ENCODE results near the gene UBE2C. TPM values are rescaled to one million over a fixed set of nuclear protein-coding genes. Genes with fewer than 3 reads are reported as not detected.

UBE2C gene
- total and polyA plus RNA-seq, 3 donors from 2014 or later, result 21.4 to 36.7 (median 22.0) TPM

DNA sequence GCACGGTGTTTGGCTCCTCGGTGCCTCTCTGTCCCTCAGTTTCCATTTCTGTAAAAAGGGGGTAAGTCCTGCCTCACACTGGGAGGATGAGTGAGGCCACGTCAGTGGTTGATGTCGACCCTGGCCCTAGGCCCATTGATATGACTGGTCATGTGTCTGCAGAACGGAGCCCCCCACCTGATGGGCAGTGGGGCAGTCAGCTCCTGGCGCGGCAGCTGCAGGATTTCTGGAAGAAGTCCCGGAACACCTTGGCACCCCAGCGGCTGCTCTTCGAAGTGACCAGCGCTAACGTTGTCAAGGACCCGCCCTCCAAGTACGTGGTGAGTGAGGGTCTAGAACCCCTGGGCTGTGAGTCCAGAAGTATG is 22.3 kb downstream of the UBE2C start:
- peak overlapping the region; percentile 83 to 84 for H3K4me3 ChIP-seq
- H3K27me3 ChIP-seq, result no peaks in the 10 kb centered on the region
- intact Hi-C loops (cut with DNase I; ENCODE audit: low total_unique reads), result no loop called here
- peak overlapping the region; percentile 92 to 95 for H3K27ac ChIP-seq
- peaks cover 27% of the 10 kb centered on the region for H3K4me1 ChIP-seq
- WGBS, 2 donors, result 40 to 52% methylated on average over 6 to 14 of the region's 14 CpGs
- H3K36me3 ChIP-seq (ENCODE audit: low read depth, missing control alignments), result no peaks in the 10 kb centered on the region
- no peak for DNase-seq
- H3K9me3 ChIP-seq, result no peaks in the 10 kb centered on the region
- TF ChIP-seq, protein P1, sequence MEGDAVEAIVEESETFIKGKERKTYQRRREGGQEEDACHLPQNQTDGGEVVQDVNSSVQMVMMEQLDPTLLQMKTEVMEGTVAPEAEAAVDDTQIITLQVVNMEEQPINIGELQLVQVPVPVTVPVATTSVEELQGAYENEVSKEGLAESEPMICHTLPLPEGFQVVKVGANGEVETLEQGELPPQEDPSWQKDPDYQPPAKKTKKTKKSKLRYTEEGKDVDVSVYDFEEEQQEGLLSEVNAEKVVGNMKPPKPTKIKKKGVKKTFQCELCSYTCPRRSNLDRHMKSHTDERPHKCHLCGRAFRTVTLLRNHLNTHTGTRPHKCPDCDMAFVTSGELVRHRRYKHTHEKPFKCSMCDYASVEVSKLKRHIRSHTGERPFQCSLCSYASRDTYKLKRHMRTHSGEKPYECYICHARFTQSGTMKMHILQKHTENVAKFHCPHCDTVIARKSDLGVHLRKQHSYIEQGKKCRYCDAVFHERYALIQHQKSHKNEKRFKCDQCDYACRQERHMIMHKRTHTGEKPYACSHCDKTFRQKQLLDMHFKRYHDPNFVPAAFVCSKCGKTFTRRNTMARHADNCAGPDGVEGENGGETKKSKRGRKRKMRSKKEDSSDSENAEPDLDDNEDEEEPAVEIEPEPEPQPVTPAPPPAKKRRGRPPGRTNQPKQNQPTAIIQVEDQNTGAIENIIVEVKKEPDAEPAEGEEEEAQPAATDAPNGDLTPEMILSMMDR (IDR thresholded peaks at IDR 0.05), result no peak
- no peak for TF ChIP-seq POLR2A (IDR thresholded peaks at IDR 0.05)

DNA sequence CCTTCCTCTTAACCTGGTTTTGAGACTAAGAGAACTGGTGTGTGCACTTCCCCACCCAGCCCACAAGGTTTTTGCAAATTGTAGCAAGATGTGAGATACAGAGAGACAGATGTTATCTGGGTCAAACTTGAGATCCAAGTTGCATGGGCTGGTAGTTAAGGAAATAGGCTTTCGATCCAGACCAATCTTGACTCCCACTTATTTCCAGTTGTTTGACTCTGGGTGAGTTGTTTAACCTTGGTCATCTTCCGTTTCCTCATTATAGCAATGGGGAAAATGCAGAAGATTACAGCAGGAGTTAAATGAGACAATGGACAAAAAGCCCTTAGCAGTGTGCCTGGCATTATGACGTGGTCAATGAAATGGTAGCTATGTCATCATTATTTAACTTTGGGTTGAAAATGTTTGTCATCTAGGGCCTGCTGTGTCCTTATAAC is 22.9 kb downstream of the UBE2C start:
- TF ChIP-seq, protein P1 (IDR thresholded peaks at IDR 0.05), result peak in 1 of 3 experiments; percentile 8
- TF ChIP-seq POLR2A (IDR thresholded peaks at IDR 0.05), result no peak
- intact Hi-C loops (cut with DNase I; ENCODE audit: low total_unique reads), result no loop called here
- no peak for DNase-seq
- no peaks in the 10 kb centered on the region for H3K27me3 ChIP-seq
- H3K27ac ChIP-seq, result peak overlapping the region in 1 of 2 donors; percentile 95
- H3K4me3 ChIP-seq, result no peak overlapping the region
- no peaks in the 10 kb centered on the region for H3K9me3 ChIP-seq
- 31 to 47% methylated on average over 3 of the region's 3 CpGs for WGBS, 2 donors
- peaks cover 27% of the 10 kb centered on the region for H3K4me1 ChIP-seq
- no peaks in the 10 kb centered on the region for H3K36me3 ChIP-seq (ENCODE audit: low read depth, missing control alignments)

DNA sequence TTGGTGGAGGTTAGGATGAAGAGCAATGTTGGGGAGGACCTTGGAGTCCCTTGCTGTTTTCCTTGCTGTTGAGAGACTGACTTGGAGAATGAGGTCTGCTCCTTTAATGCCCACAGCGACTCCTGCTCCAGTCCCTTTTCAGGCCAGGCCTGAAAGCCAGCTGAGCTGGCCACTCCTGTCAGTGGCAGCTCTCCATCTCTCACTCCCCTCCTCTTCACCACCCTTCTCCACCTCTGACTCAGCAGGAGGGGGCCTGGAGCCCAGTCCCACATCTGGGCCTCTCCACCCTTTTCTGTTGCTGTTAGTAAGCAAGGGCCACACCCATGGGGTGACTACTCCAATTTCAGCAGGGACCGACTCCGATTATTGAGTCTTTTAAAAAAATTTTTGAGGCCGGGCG is 23.4 kb downstream of the UBE2C start:
- Histone ChIP-seq H3K27me3 (no peaks in the 10 kb centered on the region), H3K27ac (peak overlapping the region in 1 of 2 donors; percentile 95), H3K9me3 (no peaks in the 10 kb centered on the region), H3K36me3 (ENCODE audit: low read depth, missing control alignments) (no peaks in the 10 kb centered on the region), H3K4me1 (peaks cover 27% of the 10 kb centered on the region), H3K4me3 (no peak overlapping the region)
- DNase-seq, result peak; percentile 42
- intact Hi-C loops (cut with DNase I; ENCODE audit: low total_unique reads), result no loop called here
- WGBS, 2 donors, result 69 to 82% methylated on average over 5 of the region's 5 CpGs
- TF ChIP-seq, protein P1 (IDR thresholded peaks at IDR 0.05), result no peak
- no peak for TF ChIP-seq POLR2A (IDR thresholded peaks at IDR 0.05)

DNA sequence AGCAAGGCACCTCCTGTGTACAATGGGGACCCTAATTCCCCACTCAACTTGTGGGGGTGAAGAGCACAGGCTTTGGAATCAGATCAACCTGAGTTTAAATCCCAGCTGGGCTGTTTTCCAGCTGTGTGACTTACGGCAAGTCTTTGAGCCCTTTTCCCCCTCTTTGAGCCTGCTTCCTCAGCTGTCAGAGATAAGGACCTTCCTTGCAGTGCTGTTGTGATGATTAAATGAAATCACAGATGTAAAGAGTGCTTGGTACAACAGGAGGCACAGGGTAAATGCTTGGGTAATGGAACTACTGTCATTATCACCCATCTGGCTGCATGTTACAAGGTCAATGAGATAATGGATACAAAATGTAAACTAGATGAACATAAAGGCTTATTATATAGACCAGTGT is 24.4 kb downstream of the UBE2C start:
- Histone ChIP-seq H3K9me3 (no peaks in the 10 kb centered on the region), H3K27me3 (no peaks in the 10 kb centered on the region), H3K4me1 (peaks cover 29% of the 10 kb centered on the region), H3K27ac (no peak overlapping the region), H3K4me3 (no peak overlapping the region), H3K36me3 (ENCODE audit: low read depth, missing control alignments) (no peaks in the 10 kb centered on the region)
- no peak for DNase-seq
- 28% methylated on average over 1 of the region's 1 CpG; no CpG with 5 or more reads in 1 of the 2 donors for WGBS, 2 donors
- TF ChIP-seq, protein P1 (IDR thresholded peaks at IDR 0.05), result no peak
- no peak for TF ChIP-seq POLR2A (IDR thresholded peaks at IDR 0.05)
- intact Hi-C loops (cut with DNase I; ENCODE audit: low total_unique reads), result no loop called here

DNA sequence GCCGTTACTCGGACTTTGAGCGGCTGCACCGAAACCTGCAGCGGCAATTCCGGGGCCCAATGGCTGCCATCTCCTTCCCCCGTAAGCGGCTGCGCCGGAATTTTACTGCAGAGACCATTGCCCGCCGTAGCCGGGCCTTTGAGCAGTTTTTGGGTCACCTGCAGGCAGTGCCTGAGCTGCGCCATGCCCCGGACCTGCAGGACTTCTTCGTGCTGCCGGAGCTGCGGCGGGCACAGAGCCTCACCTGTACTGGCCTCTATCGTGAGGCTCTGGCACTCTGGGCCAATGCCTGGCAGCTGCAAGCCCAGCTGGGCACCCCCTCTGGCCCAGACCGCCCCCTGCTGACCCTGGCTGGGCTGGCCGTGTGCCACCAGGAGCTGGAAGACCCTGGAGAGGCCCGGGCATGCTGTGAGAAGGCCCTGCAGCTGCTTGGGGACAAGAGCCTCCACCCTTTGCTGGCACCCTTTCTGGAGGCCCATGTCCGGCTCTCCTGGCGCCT is 28.3 kb downstream of the UBE2C start:
- 83 to 90% methylated on average over 13 to 15 of the region's 25 CpGs for WGBS, 2 donors
- H3K36me3 ChIP-seq (ENCODE audit: low read depth, missing control alignments), result no peaks in the 10 kb centered on the region
- no peak overlapping the region for H3K27ac ChIP-seq
- TF ChIP-seq, protein P1 (IDR thresholded peaks at IDR 0.05), result no peak
- no peak for TF ChIP-seq POLR2A (IDR thresholded peaks at IDR 0.05)
- H3K4me1 ChIP-seq, result peaks cover 21% of the 10 kb centered on the region
- H3K9me3 ChIP-seq, result no peaks in the 10 kb centered on the region
- H3K27me3 ChIP-seq, result no peaks in the 10 kb centered on the region
- DNase-seq, result no peak
- no peak overlapping the region for H3K4me3 ChIP-seq
- intact Hi-C loops (cut with DNase I; ENCODE audit: low total_unique reads), result no loop called here

All from testis (tissue), 3 donors.